ENCODE measurements around the gene ITIH2. TPM values are rescaled to one million over a fixed set of nuclear protein-coding genes. Genes with fewer than 3 reads are reported as not detected.

Gene ITIH2
- total RNA-seq, 1 donor from 2014 or later = 1.1 TPM

- DNase-seq (ENCODE audit: low spot score) = no peak
Observed at GRCh38 chr10:7797582-7797981, 94.5 kb downstream of the ITIH2 start.

Other genes with a start within 250 kb of the ITIH2 start
- 42.0 TPM for gene ITIH5, start 36.4 kb upstream of the ITIH2 start, total RNA-seq
- gene KIN, start 84.7 kb downstream of the ITIH2 start, total RNA-seq = 10.4 TPM
- gene ATP5F1C, start 84.9 kb downstream of the ITIH2 start, total RNA-seq = 234 TPM
- 7.7 TPM for gene TAF3, start 115.2 kb downstream of the ITIH2 start, total RNA-seq

Data from mucosa of gallbladder (tissue), 1 donor.